Suprapubic skin (tissue), 4 donors: ENCODE measurements around the gene AMN. TPM values are rescaled to one million over a fixed set of nuclear protein-coding genes. Genes with fewer than 3 reads are reported as not detected.

ENCODE experiments used
- DNase-seq, 2 donors: peaks; one replicate each; pipeline ENCODE4 v3.0.0-alpha.2; 2019; ENCODE audit warnings: low spot score in 2 of 2
- H3K27ac ChIP-seq: fragments of 200-600 bp; sonication (generic); one replicate; pipeline ENCODE4 v1.5.1; 2019
- H3K27me3 ChIP-seq: fragments of 200-600 bp; sonication (generic); one replicate; pipeline ENCODE4 v1.5.1; 2019
- H3K36me3 ChIP-seq: fragments of 200-600 bp; sonication (generic); one replicate; pipeline ENCODE4 v1.5.1; 2019
- H3K4me1 ChIP-seq: fragments of 200-600 bp; sonication (generic); one replicate; pipeline ENCODE4 v1.5.1; 2019
- H3K4me3 ChIP-seq: fragments of 200-600 bp; sonication (generic); one replicate; pipeline ENCODE4 v1.5.1; 2019; ENCODE audit warnings: mild to moderate bottlenecking
- H3K9me3 ChIP-seq: fragments of 200-600 bp; sonication (generic); one replicate; pipeline ENCODE4 v1.5.1; 2019
- EP300 ChIP-seq: sonication (generic); formaldehyde crosslinking; IDR thresholded peaks from one replicate; pipeline ENCODE4 v1.6.1; 2017; ENCODE audit warnings: antibody characterized with exemption
- POLR2A ChIP-seq, 2 donors: fragments of 450-650 bp; IDR thresholded peaks; one replicate each; pipeline ENCODE4 v1.6.1; 2017; ENCODE audit warnings: antibody characterized with exemption in 2 of 2, mild to moderate bottlenecking in 2 of 2, moderate library complexity in 2 of 2
- POLR2AphosphoS5 ChIP-seq, 3 donors: sonication (generic); formaldehyde crosslinking; IDR thresholded peaks; one replicate each; pipeline ENCODE4 v1.6.1; 2017; ENCODE audit warnings: antibody characterized with exemption in 3 of 3
- WGBS: methylation state at CpG from one replicate; pipeline ENCODE4 v1.1.5; 2018; 5-methylcytosine and 5-hydroxymethylcytosine counted together
- total RNA-seq, 4 donors: library from RNA; depleted of rRNA; stranded (reverse); fragments of >200 nt; gene quantifications; one replicate each; pipeline ENCODE4 v1.1.0, GENCODE V29; 2016
- TF ChIP-seq, protein P1 (sequence below), 2 donors: fragments of 200-600 bp in 1 of 2; fragments of 450-650 bp in 1 of 2; sonication (generic) in 1 of 2; IDR thresholded peaks; one replicate each; pipeline ENCODE4 v1.5.1; 2016 to 2019; ENCODE audit warnings: antibody characterized with exemption in 2 of 2, mild to moderate bottlenecking in 1 of 2, moderate library complexity in 1 of 2

Gene AMN
- total RNA-seq, 4 donors from 2014 or later: 10.6 to 11.8 (median 11.1) TPM

DNA sequence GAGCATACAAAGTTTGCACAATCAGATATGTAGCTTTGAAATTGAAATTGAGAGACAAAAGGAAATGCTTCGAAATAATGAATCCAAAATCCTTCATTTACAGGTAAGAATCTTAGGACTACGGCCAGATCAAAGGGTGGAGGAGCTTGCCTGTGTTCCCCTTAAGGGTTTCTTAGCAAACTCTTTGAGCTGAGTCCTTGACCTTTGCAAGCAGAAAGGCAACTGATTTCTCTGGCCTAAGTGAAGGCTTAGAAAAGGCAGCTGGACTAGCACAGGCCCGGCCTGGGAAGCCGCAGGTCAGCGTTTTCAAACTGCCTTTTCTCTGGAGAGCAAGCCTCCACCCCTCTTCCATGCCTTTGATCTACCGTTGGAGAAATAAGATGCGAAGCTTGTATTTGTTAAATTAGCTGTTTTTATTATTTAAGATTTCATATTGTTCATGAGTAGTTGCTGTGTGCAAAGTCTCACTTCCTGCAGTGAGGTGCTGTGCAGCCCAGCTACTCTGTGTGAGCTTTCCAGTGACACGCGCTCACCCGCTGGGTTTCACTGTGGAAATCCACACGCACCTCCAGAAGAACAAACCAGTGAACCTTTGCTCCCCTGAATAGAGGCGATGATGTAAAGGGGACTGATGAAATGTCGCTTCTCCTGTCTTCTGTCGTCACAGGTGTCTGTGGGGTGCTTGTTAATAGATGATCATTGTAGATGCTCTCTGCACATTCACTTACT is 25.0 kb upstream of the AMN start:
- Histone ChIP-seq H3K36me3 (peaks cover 28% of the 10 kb centered on the region), H3K27ac (no peak overlapping the region), H3K9me3 (no peaks in the 10 kb centered on the region), H3K4me3 (no peak overlapping the region), H3K27me3 (no peaks in the 10 kb centered on the region), H3K4me1 (peaks cover 3% of the 10 kb centered on the region)
- 91% methylated on average over 14 of the region's 14 CpGs for WGBS
- TF ChIP-seq, protein P1, sequence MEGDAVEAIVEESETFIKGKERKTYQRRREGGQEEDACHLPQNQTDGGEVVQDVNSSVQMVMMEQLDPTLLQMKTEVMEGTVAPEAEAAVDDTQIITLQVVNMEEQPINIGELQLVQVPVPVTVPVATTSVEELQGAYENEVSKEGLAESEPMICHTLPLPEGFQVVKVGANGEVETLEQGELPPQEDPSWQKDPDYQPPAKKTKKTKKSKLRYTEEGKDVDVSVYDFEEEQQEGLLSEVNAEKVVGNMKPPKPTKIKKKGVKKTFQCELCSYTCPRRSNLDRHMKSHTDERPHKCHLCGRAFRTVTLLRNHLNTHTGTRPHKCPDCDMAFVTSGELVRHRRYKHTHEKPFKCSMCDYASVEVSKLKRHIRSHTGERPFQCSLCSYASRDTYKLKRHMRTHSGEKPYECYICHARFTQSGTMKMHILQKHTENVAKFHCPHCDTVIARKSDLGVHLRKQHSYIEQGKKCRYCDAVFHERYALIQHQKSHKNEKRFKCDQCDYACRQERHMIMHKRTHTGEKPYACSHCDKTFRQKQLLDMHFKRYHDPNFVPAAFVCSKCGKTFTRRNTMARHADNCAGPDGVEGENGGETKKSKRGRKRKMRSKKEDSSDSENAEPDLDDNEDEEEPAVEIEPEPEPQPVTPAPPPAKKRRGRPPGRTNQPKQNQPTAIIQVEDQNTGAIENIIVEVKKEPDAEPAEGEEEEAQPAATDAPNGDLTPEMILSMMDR (IDR thresholded peaks at IDR 0.05): no peak
- DNase-seq: no peak

DNA sequence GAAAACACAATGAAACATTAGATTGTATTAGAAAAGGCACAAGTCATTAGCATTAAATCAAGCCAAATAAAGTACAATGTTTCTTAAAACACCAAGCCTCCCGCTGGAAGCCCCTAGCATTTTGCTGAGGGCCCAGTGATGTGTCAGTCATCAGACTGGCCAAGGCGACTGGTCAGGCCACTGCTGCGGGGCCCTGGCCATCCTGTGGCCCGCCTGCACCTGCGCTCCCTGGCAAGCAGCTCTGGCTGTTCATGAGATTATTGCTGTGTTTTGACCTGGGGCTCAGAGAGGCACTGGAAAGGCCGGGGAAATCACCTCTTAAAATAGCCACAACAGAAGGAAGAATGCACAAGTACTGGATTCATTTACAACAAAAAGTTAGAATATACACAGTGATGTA is 24.2 kb upstream of the AMN start:
- no peaks in the 10 kb centered on the region for H3K4me1 ChIP-seq
- WGBS: 89% methylated on average over 6 of the region's 6 CpGs
- H3K9me3 ChIP-seq: no peaks in the 10 kb centered on the region
- H3K27ac ChIP-seq: no peak overlapping the region
- no peak for DNase-seq
- no peak overlapping the region for H3K4me3 ChIP-seq
- no peaks in the 10 kb centered on the region for H3K27me3 ChIP-seq
- H3K36me3 ChIP-seq: peaks cover 32% of the 10 kb centered on the region
- no peak for TF ChIP-seq POLR2AphosphoS5 (IDR thresholded peaks at IDR 0.05)
- TF ChIP-seq EP300: no peak
- TF ChIP-seq, protein P1 (IDR thresholded peaks at IDR 0.05): no peak
- no peak for TF ChIP-seq POLR2A (IDR thresholded peaks at IDR 0.05)

DNA sequence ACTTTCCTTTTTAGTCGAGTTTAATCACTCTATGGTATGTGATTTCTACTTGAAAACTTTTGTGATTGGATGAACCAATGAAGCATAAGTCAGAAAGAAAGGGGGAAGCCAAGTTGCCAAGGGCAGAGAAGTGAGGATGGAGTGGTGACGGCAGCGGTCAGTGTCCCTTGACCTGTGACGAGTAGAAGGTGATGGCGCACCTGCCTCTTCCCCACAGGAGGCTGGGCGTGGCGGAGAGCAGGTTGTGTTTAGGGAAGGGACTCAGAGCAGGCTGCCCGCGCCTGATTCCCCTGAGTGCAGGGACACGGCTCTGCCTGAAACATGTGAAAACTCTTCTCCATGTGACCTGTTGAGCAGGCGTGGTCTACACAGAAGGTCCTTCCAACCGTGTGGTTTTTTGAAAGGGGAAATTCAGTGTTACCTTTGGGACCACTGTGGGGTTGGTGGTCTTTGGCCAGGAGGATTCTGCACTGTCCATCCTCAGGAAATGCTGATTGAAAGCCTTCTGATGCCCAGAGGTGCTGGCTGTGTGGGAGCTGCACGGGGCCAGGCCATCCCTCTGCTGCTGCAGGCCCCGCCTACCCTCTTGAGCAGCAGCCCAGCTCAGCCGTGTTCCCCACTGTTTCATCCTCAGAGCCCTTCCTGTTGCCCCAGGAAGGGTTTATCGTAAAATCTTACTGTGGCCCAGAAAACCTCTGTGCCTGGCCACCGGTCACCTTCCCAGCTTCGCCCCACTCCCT is 23.5 kb upstream of the AMN start:
- Histone ChIP-seq H3K36me3 (peaks cover 39% of the 10 kb centered on the region), H3K27me3 (no peaks in the 10 kb centered on the region), H3K9me3 (no peaks in the 10 kb centered on the region), H3K4me1 (no peaks in the 10 kb centered on the region), H3K4me3 (no peak overlapping the region), H3K27ac (no peak overlapping the region)
- TF ChIP-seq, protein P1 (IDR thresholded peaks at IDR 0.05): no peak
- TF ChIP-seq EP300 (no peak), POLR2A (IDR thresholded peaks at IDR 0.05) (no peak), POLR2AphosphoS5 (IDR thresholded peaks at IDR 0.05) (no peak)
- 95% methylated on average over 17 of the region's 18 CpGs for WGBS
- DNase-seq: no peak

DNA sequence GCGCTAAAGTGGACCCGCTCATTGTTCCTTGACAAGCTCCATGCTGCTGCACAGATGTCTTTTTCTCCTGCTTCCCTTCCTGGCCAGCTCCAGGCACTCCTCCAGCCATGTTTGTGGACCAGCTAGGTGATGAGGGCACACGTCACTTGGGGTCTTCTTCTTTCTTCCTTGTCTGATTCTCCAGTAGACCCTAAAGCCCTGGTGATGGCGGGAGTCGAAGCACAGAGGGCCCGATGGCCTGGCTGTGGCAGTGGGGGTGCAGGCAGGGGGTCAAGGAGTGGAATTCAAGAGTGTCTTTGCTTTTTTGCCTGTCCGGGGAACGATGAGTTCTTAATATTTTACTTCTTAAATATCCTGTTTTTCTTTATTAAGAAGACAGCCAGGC is 23.0 kb upstream of the AMN start:
- peaks cover 39% of the 10 kb centered on the region for H3K36me3 ChIP-seq
- WGBS: 98% methylated on average over 8 of the region's 8 CpGs
- H3K4me3 ChIP-seq: no peak overlapping the region
- DNase-seq: no peak
- no peaks in the 10 kb centered on the region for H3K4me1 ChIP-seq
- no peaks in the 10 kb centered on the region for H3K9me3 ChIP-seq
- TF ChIP-seq POLR2A (IDR thresholded peaks at IDR 0.05): no peak
- TF ChIP-seq POLR2AphosphoS5 (IDR thresholded peaks at IDR 0.05): no peak
- TF ChIP-seq, protein P1 (IDR thresholded peaks at IDR 0.05): no peak
- TF ChIP-seq EP300: no peak
- no peaks in the 10 kb centered on the region for H3K27me3 ChIP-seq
- no peak overlapping the region for H3K27ac ChIP-seq
